ENCODE measurements around the gene SYNM. TPM values are rescaled to one million over a fixed set of nuclear protein-coding genes. Genes with fewer than 3 reads are reported as not detected.

Gene SYNM
- total and polyA plus RNA-seq, 2 experiments from 2014 or later, result 0.74 to 3.5 TPM

GRCh38 chr15:99172989-99173388 lies 68.1 kb downstream of the SYNM start:
- Histone ChIP-seq H3K79me2 (replicated peaks; ENCODE audit: insufficient read depth) (no peaks in the 10 kb centered on the region), H3K4me2 (no peak overlapping the region), H3K4me3 (no peak overlapping the region), H3F3A (replicated peaks; ENCODE audit: low read depth) (no peaks in the 10 kb centered on the region), H2AFZ (no peak overlapping the region), H3K4me1 (ENCODE audit: insufficient read depth) (no peaks in the 10 kb centered on the region), H3K36me3 (ENCODE audit: insufficient read depth) (no peaks in the 10 kb centered on the region), H3K27ac (ENCODE audit: low read depth) (no peak overlapping the region), H3K27me3 (ENCODE audit: insufficient read depth) (no peaks in the 10 kb centered on the region), H4K20me1 (replicated peaks; ENCODE audit: insufficient read depth) (no peaks in the 10 kb centered on the region), H3K9me2 (ENCODE audit: insufficient read depth) (no peaks in the 10 kb centered on the region)
- H3K4me1 Mint-ChIP-seq, result no peaks in the 10 kb centered on the region
- H3K36me3 Mint-ChIP-seq (ENCODE audit: low read depth), result peaks cover 7% of the 10 kb centered on the region; the same call in 2 of the 3 replicates
- TF ChIP-seq EZH2phosphoT487 (IDR thresholded peaks at IDR 0.05; ENCODE audit: unreplicated experiment) (no peak), ZNF331 (CRISPR knock-in tag; IDR thresholded peaks at IDR 0.05; ENCODE audit: low read depth) (no peak), EZH2 (IDR thresholded peaks at IDR 0.05; ENCODE audit: low read depth, unreplicated experiment) (no peak), CREB1 (CRISPR knock-in tag; IDR thresholded peaks at IDR 0.05; ENCODE audit: low read depth) (no peak), NANOG (IDR thresholded peaks at IDR 0.05; ENCODE audit: borderline replicate concordance) (no peak), POLR2AphosphoS5 (IDR thresholded peaks at IDR 0.05; ENCODE audit: low read depth) (no peak), ZNF114 (CRISPR knock-in tag; IDR thresholded peaks at IDR 0.05) (no peak), STAT1 (IDR thresholded peaks at IDR 0.05; ENCODE audit: unreplicated experiment) (no peak), JUNB (IDR thresholded peaks at IDR 0.05; ENCODE audit: unreplicated experiment) (no peak)
- TF ChIP-seq, protein P1, sequence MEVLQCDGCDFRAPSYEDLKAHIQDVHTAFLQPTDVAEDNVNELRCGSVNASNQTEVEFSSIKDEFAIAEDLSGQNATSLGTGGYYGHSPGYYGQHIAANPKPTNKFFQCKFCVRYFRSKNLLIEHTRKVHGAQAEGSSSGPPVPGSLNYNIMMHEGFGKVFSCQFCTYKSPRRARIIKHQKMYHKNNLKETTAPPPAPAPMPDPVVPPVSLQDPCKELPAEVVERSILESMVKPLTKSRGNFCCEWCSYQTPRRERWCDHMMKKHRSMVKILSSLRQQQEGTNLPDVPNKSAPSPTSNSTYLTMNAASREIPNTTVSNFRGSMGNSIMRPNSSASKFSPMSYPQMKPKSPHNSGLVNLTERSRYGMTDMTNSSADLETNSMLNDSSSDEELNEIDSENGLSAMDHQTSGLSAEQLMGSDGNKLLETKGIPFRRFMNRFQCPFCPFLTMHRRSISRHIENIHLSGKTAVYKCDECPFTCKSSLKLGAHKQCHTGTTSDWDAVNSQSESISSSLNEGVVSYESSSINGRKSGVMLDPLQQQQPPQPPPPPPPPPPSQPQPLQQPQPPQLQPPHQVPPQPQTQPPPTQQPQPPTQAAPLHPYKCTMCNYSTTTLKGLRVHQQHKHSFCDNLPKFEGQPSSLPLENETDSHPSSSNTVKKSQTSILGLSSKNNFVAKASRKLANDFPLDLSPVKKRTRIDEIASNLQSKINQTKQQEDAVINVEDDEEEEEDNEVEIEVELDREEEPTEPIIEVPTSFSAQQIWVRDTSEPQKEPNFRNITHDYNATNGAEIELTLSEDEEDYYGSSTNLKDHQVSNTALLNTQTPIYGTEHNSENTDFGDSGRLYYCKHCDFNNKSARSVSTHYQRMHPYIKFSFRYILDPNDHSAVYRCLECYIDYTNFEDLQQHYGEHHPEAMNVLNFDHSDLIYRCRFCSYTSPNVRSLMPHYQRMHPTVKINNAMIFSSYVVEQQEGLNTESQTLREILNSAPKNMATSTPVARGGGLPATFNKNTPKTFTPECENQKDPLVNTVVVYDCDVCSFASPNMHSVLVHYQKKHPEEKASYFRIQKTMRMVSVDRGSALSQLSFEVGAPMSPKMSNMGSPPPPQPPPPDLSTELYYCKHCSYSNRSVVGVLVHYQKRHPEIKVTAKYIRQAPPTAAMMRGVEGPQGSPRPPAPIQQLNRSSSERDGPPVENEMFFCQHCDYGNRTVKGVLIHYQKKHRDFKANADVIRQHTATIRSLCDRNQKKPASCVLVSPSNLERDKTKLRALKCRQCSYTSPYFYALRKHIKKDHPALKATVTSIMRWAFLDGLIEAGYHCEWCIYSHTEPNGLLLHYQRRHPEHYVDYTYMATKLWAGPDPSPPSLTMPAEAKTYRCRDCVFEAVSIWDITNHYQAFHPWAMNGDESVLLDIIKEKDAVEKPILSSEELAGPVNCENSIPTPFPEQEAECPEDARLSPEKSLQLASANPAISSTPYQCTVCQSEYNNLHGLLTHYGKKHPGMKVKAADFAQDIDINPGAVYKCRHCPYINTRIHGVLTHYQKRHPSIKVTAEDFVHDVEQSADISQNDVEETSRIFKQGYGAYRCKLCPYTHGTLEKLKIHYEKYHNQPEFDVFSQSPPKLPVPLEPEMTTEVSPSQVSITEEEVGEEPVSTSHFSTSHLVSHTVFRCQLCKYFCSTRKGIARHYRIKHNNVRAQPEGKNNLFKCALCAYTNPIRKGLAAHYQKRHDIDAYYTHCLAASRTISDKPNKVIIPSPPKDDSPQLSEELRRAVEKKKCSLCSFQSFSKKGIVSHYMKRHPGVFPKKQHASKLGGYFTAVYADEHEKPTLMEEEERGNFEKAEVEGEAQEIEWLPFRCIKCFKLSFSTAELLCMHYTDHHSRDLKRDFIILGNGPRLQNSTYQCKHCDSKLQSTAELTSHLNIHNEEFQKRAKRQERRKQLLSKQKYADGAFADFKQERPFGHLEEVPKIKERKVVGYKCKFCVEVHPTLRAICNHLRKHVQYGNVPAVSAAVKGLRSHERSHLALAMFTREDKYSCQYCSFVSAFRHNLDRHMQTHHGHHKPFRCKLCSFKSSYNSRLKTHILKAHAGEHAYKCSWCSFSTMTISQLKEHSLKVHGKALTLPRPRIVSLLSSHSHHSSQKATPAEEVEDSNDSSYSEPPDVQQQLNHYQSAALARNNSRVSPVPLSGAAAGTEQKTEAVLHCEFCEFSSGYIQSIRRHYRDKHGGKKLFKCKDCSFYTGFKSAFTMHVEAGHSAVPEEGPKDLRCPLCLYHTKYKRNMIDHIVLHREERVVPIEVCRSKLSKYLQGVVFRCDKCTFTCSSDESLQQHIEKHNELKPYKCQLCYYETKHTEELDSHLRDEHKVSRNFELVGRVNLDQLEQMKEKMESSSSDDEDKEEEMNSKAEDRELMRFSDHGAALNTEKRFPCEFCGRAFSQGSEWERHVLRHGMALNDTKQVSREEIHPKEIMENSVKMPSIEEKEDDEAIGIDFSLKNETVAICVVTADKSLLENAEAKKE (CRISPR knock-in tag; IDR thresholded peaks at IDR 0.05), result no peak
- TF ChIP-seq, protein P2, sequence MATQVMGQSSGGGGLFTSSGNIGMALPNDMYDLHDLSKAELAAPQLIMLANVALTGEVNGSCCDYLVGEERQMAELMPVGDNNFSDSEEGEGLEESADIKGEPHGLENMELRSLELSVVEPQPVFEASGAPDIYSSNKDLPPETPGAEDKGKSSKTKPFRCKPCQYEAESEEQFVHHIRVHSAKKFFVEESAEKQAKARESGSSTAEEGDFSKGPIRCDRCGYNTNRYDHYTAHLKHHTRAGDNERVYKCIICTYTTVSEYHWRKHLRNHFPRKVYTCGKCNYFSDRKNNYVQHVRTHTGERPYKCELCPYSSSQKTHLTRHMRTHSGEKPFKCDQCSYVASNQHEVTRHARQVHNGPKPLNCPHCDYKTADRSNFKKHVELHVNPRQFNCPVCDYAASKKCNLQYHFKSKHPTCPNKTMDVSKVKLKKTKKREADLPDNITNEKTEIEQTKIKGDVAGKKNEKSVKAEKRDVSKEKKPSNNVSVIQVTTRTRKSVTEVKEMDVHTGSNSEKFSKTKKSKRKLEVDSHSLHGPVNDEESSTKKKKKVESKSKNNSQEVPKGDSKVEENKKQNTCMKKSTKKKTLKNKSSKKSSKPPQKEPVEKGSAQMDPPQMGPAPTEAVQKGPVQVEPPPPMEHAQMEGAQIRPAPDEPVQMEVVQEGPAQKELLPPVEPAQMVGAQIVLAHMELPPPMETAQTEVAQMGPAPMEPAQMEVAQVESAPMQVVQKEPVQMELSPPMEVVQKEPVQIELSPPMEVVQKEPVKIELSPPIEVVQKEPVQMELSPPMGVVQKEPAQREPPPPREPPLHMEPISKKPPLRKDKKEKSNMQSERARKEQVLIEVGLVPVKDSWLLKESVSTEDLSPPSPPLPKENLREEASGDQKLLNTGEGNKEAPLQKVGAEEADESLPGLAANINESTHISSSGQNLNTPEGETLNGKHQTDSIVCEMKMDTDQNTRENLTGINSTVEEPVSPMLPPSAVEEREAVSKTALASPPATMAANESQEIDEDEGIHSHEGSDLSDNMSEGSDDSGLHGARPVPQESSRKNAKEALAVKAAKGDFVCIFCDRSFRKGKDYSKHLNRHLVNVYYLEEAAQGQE (IDR thresholded peaks at IDR 0.05; ENCODE audit: unreplicated experiment), result no peak
- TF ChIP-seq, protein P3, sequence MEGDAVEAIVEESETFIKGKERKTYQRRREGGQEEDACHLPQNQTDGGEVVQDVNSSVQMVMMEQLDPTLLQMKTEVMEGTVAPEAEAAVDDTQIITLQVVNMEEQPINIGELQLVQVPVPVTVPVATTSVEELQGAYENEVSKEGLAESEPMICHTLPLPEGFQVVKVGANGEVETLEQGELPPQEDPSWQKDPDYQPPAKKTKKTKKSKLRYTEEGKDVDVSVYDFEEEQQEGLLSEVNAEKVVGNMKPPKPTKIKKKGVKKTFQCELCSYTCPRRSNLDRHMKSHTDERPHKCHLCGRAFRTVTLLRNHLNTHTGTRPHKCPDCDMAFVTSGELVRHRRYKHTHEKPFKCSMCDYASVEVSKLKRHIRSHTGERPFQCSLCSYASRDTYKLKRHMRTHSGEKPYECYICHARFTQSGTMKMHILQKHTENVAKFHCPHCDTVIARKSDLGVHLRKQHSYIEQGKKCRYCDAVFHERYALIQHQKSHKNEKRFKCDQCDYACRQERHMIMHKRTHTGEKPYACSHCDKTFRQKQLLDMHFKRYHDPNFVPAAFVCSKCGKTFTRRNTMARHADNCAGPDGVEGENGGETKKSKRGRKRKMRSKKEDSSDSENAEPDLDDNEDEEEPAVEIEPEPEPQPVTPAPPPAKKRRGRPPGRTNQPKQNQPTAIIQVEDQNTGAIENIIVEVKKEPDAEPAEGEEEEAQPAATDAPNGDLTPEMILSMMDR (conservative IDR thresholded peaks at IDR 0.05; ENCODE audit: low read depth in 2 of 2), result no peak
- TF ChIP-seq, protein P4, sequence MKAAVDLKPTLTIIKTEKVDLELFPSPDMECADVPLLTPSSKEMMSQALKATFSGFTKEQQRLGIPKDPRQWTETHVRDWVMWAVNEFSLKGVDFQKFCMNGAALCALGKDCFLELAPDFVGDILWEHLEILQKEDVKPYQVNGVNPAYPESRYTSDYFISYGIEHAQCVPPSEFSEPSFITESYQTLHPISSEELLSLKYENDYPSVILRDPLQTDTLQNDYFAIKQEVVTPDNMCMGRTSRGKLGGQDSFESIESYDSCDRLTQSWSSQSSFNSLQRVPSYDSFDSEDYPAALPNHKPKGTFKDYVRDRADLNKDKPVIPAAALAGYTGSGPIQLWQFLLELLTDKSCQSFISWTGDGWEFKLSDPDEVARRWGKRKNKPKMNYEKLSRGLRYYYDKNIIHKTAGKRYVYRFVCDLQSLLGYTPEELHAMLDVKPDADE (IDR thresholded peaks at IDR 0.05), result no peak
- ATAC-seq (no peak), DNase-seq (ENCODE audit: low spot score) (no peak)
- no peak overlapping the region for H3K4me3 Mint-ChIP-seq
- no peaks in the 10 kb centered on the region for H3K9me3 Mint-ChIP-seq
- H3K27ac Mint-ChIP-seq, result no peak overlapping the region
- no peaks in the 10 kb centered on the region for H3K27me3 Mint-ChIP-seq (ENCODE audit: insufficient read depth, low read depth, poor library complexity)
